ENCODE data around the gene IPO9. TPM values are rescaled to one million over a fixed set of nuclear protein-coding genes. Genes with fewer than 3 reads are reported as not detected.

IPO9 gene
- total RNA-seq, 1 experiment from 2014 or later = 80.6 TPM

DNA sequence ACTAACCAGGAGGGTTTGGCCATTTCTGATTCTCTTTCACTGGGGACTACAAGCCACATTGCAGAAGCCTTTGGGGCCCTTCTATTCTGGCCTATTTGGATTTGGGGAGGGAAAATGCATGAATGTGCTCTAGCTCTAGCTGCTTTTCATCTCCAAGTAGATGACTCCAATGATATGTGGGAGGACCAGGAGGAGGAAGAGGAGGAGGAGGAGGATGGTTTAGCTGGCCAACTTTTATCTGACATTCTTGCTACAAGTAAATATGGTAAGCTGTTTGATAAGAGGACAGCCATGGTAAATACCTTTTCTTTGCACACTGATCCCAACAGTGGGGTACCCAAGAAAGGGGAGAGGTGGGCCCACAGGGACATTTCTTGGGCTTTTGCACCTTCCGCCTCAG lies 45.7 kb downstream of the IPO9 start:
- no peak for TF ChIP-seq CTCF (IDR thresholded peaks at IDR 0.05 in 2 of 3, conservative IDR thresholded peaks at IDR 0.05 in 1 of 3; ENCODE audit: borderline replicate concordance in 1 of 3, insufficient read depth in 1 of 3, low read depth in 2 of 3, low read length in 2 of 3)
- TF ChIP-seq RAD21 (IDR thresholded peaks at IDR 0.05; ENCODE audit: low read depth) = no peak
- TF ChIP-seq ZFX (IDR thresholded peaks at IDR 0.05) = no peak
- no peak for TF ChIP-seq CBX3 (IDR thresholded peaks at IDR 0.05; ENCODE audit: low read depth)
- no peak for TF ChIP-seq SRF (IDR thresholded peaks at IDR 0.05; ENCODE audit: low read depth)
- TF ChIP-seq FOSL1 (IDR thresholded peaks at IDR 0.05; ENCODE audit: low read depth) = no peak
- TF ChIP-seq, protein P1, sequence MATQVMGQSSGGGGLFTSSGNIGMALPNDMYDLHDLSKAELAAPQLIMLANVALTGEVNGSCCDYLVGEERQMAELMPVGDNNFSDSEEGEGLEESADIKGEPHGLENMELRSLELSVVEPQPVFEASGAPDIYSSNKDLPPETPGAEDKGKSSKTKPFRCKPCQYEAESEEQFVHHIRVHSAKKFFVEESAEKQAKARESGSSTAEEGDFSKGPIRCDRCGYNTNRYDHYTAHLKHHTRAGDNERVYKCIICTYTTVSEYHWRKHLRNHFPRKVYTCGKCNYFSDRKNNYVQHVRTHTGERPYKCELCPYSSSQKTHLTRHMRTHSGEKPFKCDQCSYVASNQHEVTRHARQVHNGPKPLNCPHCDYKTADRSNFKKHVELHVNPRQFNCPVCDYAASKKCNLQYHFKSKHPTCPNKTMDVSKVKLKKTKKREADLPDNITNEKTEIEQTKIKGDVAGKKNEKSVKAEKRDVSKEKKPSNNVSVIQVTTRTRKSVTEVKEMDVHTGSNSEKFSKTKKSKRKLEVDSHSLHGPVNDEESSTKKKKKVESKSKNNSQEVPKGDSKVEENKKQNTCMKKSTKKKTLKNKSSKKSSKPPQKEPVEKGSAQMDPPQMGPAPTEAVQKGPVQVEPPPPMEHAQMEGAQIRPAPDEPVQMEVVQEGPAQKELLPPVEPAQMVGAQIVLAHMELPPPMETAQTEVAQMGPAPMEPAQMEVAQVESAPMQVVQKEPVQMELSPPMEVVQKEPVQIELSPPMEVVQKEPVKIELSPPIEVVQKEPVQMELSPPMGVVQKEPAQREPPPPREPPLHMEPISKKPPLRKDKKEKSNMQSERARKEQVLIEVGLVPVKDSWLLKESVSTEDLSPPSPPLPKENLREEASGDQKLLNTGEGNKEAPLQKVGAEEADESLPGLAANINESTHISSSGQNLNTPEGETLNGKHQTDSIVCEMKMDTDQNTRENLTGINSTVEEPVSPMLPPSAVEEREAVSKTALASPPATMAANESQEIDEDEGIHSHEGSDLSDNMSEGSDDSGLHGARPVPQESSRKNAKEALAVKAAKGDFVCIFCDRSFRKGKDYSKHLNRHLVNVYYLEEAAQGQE (IDR thresholded peaks at IDR 0.05; ENCODE audit: low read depth) = no peak
- TF ChIP-seq EGR1 (IDR thresholded peaks at IDR 0.05; ENCODE audit: low read depth) = no peak
- TF ChIP-seq CEBPB (IDR thresholded peaks at IDR 0.05; ENCODE audit: low read depth) = no peak
- TF ChIP-seq JUND (IDR thresholded peaks at IDR 0.05) = no peak
- no peak for TF ChIP-seq ZNF274 (IDR thresholded peaks at IDR 0.05; ENCODE audit: low read depth, low read length)
- TF ChIP-seq, protein P2, sequence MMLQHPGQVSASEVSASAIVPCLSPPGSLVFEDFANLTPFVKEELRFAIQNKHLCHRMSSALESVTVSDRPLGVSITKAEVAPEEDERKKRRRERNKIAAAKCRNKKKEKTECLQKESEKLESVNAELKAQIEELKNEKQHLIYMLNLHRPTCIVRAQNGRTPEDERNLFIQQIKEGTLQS (IDR thresholded peaks at IDR 0.05) = no peak
- TF ChIP-seq EZH2phosphoT487 (IDR thresholded peaks at IDR 0.05; ENCODE audit: borderline replicate concordance) = no peak
- no peak for TF ChIP-seq YY1 (IDR thresholded peaks at IDR 0.05; ENCODE audit: extremely low read depth, insufficient replicate concordance, low read depth, low read length)
- TF ChIP-seq SIN3A (IDR thresholded peaks at IDR 0.05; ENCODE audit: low read depth) = no peak
- no peak for TF ChIP-seq TCF7L2 (IDR thresholded peaks at IDR 0.05; ENCODE audit: borderline replicate concordance, extremely low read depth, insufficient read depth, insufficient read length)
- CTCF ChIA-PET = interaction anchor here (1.0 kb wide), 1 partner anchor 8 kb away, joined by 3 read pairs; no protein-coding TSS in a partner anchor
- H3K4me3 ChIP-seq (replicated peaks in 1 of 2; ENCODE audit: low read depth in 1 of 2, low read length in 2 of 2) = no peak overlapping the region
- RAD21 ChIA-PET (ENCODE audit: low non-redundant PET in 1 of 2, low total read pairs in 2 of 2, uncharacterized antibody in 2 of 2, unreplicated experiment in 2 of 2) = no interaction called here
- intact Hi-C loops (cut with micrococcal nuclease) = loop anchor here (5.0 kb wide), 1 partner anchor 342 kb away; no protein-coding TSS in a partner anchor
- no peaks in the 10 kb centered on the region; the same call in 1 of the 2 replicates for H4K20me1 ChIP-seq (ENCODE audit: insufficient read depth)
- no peak for DNase-seq (ENCODE audit: low read depth, low spot score)
- no peak for ATAC-seq
- no peak overlapping the region for H2AFZ ChIP-seq (ENCODE audit: low read depth, low read length, poor library complexity, severe bottlenecking)
- no peaks in the 10 kb centered on the region for H3K79me2 ChIP-seq (ENCODE audit: insufficient read depth, low read length)
- POLR2A ChIA-PET = no interaction called here
- no peak overlapping the region for H3K9ac ChIP-seq (ENCODE audit: low read length)
- H3K9me2 ChIP-seq (ENCODE audit: insufficient read depth) = no peaks in the 10 kb centered on the region
- BruUV-seq (replicated peaks) = no TSS peak
- H3K27me3 ChIP-seq (ENCODE audit: insufficient read depth, low read length) = no peaks in the 10 kb centered on the region
- H3K4me2 ChIP-seq (ENCODE audit: low read length) = no peak overlapping the region
- no peaks in the 10 kb centered on the region for H3K9me3 ChIP-seq (ENCODE audit: control insufficient read depth in 1 of 2, insufficient read depth in 1 of 2, low read depth in 1 of 2, low read length in 2 of 2)
- no peak overlapping the region for H3K27ac ChIP-seq (ENCODE audit: low read depth, low read length)
- 0 out of 4 replicates have a peak, but pooled peaks cover 0 to 5% of the 10 kb centered on the region in 2 experiments for H3K4me1 ChIP-seq (ENCODE audit: control insufficient read depth in 1 of 2, insufficient read depth in 2 of 2, low read length in 2 of 2)
- peaks cover 34 to 61% of the 10 kb centered on the region in 2 experiments; a peak in 3 of 4 replicates for H3K36me3 ChIP-seq (ENCODE audit: control insufficient read depth in 1 of 2, insufficient read depth in 2 of 2, low read length in 2 of 2)
